A673 (cell line): ENCODE results near the gene BOLA1.

ENCODE experiments used
- CTCF ChIP-seq: fragments of 300-800, 200-600 bp; sonication (generic); conservative IDR thresholded peaks from 2 replicates; pipeline ENCODE4 v1.5.1; 2017; ENCODE audit warnings: low read depth, mild to moderate bottlenecking, antibody characterized with exemption, low read length, moderate library complexity, mixed read lengths
- EZH2 ChIP-seq: fragments of 200-600 bp; sonication (generic); IDR thresholded peaks from 2 replicates; pipeline ENCODE4 v1.6.1; 2017; ENCODE audit warnings: borderline replicate concordance, low read depth, mild to moderate bottlenecking, mixed read lengths, antibody characterized with exemption, low read length; ENCODE audit not compliant: poor library complexity, severe bottlenecking

GRCh38 chr1:149931212-149931790, 31.9 kb downstream of the BOLA1 start:
- TF ChIP-seq CTCF (no peak), EZH2 (no peak)
